DND-41 (cell line): ENCODE data around the gene LCA5L.

Source experiments
- CTCF ChIP-seq: IDR thresholded peaks from 2 replicates; pipeline ENCODE4 v1.5.1; 2012; ENCODE audit warnings: borderline replicate concordance, low read length, moderate library complexity, mild to moderate bottlenecking; ENCODE audit not compliant: poor library complexity, severe bottlenecking; ENCODE audit errors: extremely low read depth
- EZH2 ChIP-seq: IDR thresholded peaks from 3 replicates; pipeline ENCODE4 v1.6.1; 2012; ENCODE audit warnings: borderline replicate concordance, low read depth, mild to moderate bottlenecking, moderate library complexity, low read length, inconsistent platforms; ENCODE audit not compliant: severe bottlenecking

- TF ChIP-seq CTCF (no peak), EZH2 (no peak)
Measured at GRCh38 chr21:39375446-39375845, 70.1 kb downstream of the LCA5L start.
